SU-DHL-6 (cell line): ENCODE data around the gene ADGRD2.

Source experiments
- H2AFZ ChIP-seq: fragments of 200-600 bp; sonication (generic); 2 replicates; pipeline ENCODE4 v1.6.1; 2014; ENCODE audit warnings: low read depth, mild to moderate bottlenecking, moderate library complexity, mixed read lengths, antibody characterized with exemption, low read length; ENCODE audit not compliant: severe bottlenecking
- H3F3A ChIP-seq: fragments of 200-600 bp; shearing (Covaris generic); 2 replicates; pipeline ENCODE4 v1.6.0; 2016; ENCODE audit warnings: antibody characterized with exemption, mild to moderate bottlenecking; ENCODE audit not compliant: insufficient read depth
- H3K27ac ChIP-seq: fragments of 200-600 bp; sonication (generic); 2 replicates; pipeline ENCODE4 v1.5.1; 2016; ENCODE audit warnings: low read depth, mild to moderate bottlenecking, low read length, moderate library complexity, mixed read lengths
- H3K27me3 ChIP-seq: fragments of 200-600 bp; sonication (generic), shearing (Covaris generic); 2 replicates; pipeline ENCODE4 v1.6.0; 2014; ENCODE audit warnings: mild to moderate bottlenecking, low read length
- H3K36me3 ChIP-seq: fragments of 200-600 bp; sonication (generic); 2 replicates; pipeline ENCODE4 v1.6.1; 2014; ENCODE audit warnings: mild to moderate bottlenecking, low read length, mixed read lengths
- H3K4me2 ChIP-seq: fragments of 300-600, 200-600 bp; shearing (Covaris generic), sonication (generic); 2 replicates; pipeline ENCODE4 v1.6.0; 2014; ENCODE audit warnings: low read length, low read depth, mild to moderate bottlenecking; ENCODE audit not compliant: poor library complexity, severe bottlenecking
- H3K4me3 ChIP-seq: fragments of 200-600 bp; sonication (generic); 2 replicates; pipeline ENCODE4 v1.5.1; 2014; ENCODE audit warnings: antibody characterized with exemption, low read length, mild to moderate bottlenecking, mixed read lengths; ENCODE audit not compliant: insufficient read depth, poor library complexity, severe bottlenecking
- H3K79me2 ChIP-seq: fragments of 200-600 bp; sonication (generic); 2 replicates; pipeline ENCODE4 v1.6.1; 2014; ENCODE audit warnings: mild to moderate bottlenecking, low read length, moderate library complexity; ENCODE audit not compliant: insufficient read depth
- H3K9ac ChIP-seq: fragments of 200-600 bp; sonication (generic); 2 replicates; pipeline ENCODE4 v1.7.0; 2014; ENCODE audit warnings: mild to moderate bottlenecking, low read length
- H3K9me2 ChIP-seq: fragments of 200-600 bp; sonication (generic); replicated peaks from 2 replicates; pipeline ENCODE4 v1.6.1; 2014; ENCODE audit warnings: low read length; ENCODE audit not compliant: insufficient read depth
- H3K9me3 ChIP-seq: fragments of 200-600 bp; sonication (generic); 2 replicates; pipeline ENCODE4 v1.6.1; 2014; ENCODE audit warnings: low read length, mixed read lengths; ENCODE audit not compliant: insufficient read depth
- H4K20me1 ChIP-seq: fragments of 200-600 bp; sonication (generic); 2 replicates; pipeline ENCODE4 v1.6.1; 2014; ENCODE audit warnings: low read depth, mild to moderate bottlenecking, antibody characterized with exemption, low read length, moderate library complexity, mixed read lengths
- EZH2phosphoT487 ChIP-seq: fragments of 200-600 bp; sonication (generic), shearing (Covaris generic); conservative IDR thresholded peaks from 2 replicates; pipeline ENCODE4 v1.6.1; 2018; ENCODE audit warnings: mild to moderate bottlenecking, antibody characterized with exemption, low read length, moderate library complexity, mixed read lengths
- TF ChIP-seq, protein P1 (sequence below): fragments of 200-600 bp; sonication (generic); IDR thresholded peaks from one replicate; pipeline ENCODE4 v1.5.1; 2017; ENCODE audit warnings: antibody characterized with exemption, mild to moderate bottlenecking, low read length, moderate library complexity; ENCODE audit not compliant: insufficient read depth, poor library complexity, severe bottlenecking

The ADGRD2 gene

DNA sequence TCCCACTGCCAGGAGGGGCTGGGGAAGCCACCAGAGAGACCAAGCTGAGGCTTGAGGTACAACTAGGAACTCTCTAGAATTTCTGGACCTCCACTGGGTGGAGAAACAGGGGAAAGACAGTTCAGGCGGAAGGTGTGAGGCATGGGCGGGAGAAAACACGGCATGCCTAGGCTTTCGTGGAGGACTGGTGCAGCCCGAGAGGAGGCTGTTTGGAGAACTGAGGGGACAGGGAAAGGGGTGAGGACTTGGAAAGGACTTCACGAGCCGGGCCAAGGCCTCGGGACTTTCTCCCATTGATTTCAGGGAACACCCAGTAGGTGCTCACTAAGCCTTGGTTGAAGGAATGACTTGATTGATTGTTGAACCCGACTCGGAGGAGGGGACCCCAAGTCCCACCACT lies 9.5 kb upstream of the ADGRD2 start:
- H3K4me2 ChIP-seq, result no peak overlapping the region
- no peak for TF ChIP-seq EZH2phosphoT487
- TF ChIP-seq, protein P1, sequence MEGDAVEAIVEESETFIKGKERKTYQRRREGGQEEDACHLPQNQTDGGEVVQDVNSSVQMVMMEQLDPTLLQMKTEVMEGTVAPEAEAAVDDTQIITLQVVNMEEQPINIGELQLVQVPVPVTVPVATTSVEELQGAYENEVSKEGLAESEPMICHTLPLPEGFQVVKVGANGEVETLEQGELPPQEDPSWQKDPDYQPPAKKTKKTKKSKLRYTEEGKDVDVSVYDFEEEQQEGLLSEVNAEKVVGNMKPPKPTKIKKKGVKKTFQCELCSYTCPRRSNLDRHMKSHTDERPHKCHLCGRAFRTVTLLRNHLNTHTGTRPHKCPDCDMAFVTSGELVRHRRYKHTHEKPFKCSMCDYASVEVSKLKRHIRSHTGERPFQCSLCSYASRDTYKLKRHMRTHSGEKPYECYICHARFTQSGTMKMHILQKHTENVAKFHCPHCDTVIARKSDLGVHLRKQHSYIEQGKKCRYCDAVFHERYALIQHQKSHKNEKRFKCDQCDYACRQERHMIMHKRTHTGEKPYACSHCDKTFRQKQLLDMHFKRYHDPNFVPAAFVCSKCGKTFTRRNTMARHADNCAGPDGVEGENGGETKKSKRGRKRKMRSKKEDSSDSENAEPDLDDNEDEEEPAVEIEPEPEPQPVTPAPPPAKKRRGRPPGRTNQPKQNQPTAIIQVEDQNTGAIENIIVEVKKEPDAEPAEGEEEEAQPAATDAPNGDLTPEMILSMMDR, result no peak
- no peak overlapping the region for H3K4me3 ChIP-seq
- no peaks in the 10 kb centered on the region for H3K9me3 ChIP-seq
- no peaks in the 10 kb centered on the region for H3K9me2 ChIP-seq
- no peaks in the 10 kb centered on the region for H3K36me3 ChIP-seq
- no peaks in the 10 kb centered on the region for H3K27me3 ChIP-seq
- no peak overlapping the region for H3K27ac ChIP-seq
- H3F3A ChIP-seq, result no peaks in the 10 kb centered on the region
- no peaks in the 10 kb centered on the region for H3K79me2 ChIP-seq
- no peak overlapping the region for H2AFZ ChIP-seq
- no peaks in the 10 kb centered on the region for H4K20me1 ChIP-seq
- H3K9ac ChIP-seq, result no peak overlapping the region

DNA sequence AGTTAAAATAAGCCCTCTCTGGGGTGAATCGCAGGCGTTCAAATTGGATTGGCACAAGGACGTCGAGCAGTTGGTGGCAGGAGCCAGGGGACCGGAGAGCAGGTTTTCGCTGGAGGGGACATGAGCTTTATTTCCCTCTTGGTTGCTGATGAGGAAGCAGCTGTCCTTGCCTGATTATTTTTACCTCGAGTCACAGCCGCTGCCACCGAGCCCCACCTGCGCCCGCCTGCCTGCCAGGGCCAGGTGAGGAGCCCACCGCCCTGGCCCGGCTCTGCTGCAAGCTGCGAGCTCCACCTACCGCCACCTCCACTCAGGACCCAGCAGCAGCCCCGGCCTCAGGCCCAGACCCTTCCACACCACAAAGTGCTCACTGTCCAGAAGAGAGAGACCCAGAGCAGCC lies 9.0 kb upstream of the ADGRD2 start:
- Histone ChIP-seq H3K27me3 (no peaks in the 10 kb centered on the region), H3K36me3 (no peaks in the 10 kb centered on the region), H3K9me2 (no peaks in the 10 kb centered on the region), H4K20me1 (no peaks in the 10 kb centered on the region), H3K79me2 (no peaks in the 10 kb centered on the region), H2AFZ (no peak overlapping the region), H3K4me3 (no peak overlapping the region), H3K9ac (no peak overlapping the region), H3K4me2 (no peak overlapping the region), H3K9me3 (no peaks in the 10 kb centered on the region), H3F3A (no peaks in the 10 kb centered on the region), H3K27ac (no peak overlapping the region)
- TF ChIP-seq, protein P1, result no peak
- no peak for TF ChIP-seq EZH2phosphoT487

DNA sequence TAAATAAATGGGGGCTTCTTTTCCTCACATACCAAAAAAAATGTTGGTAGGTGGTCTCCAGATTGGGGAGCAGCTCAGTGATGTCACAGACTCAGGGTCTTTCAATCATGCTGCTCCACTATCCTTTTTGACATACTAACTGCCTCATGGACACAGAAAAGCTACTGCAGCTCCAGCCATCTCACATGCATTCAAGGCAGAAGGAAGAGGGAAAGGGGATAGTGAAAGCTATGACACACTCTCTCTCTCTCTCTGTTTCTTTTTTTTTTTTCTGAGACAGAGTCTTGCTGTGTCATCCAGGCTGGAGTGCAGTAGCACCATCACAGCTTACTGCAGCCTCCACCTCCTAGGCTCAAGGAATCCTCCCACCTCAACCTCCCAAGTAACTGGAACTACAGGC lies 7.9 kb upstream of the ADGRD2 start:
- H3K9me2 ChIP-seq, result no peaks in the 10 kb centered on the region
- no peak for TF ChIP-seq EZH2phosphoT487
- no peaks in the 10 kb centered on the region for H3K9me3 ChIP-seq
- no peak overlapping the region for H3K4me2 ChIP-seq
- H3K27me3 ChIP-seq, result no peaks in the 10 kb centered on the region
- no peak overlapping the region for H2AFZ ChIP-seq
- no peaks in the 10 kb centered on the region for H3F3A ChIP-seq
- no peak overlapping the region for H3K4me3 ChIP-seq
- H3K9ac ChIP-seq, result no peak overlapping the region
- H3K79me2 ChIP-seq, result no peaks in the 10 kb centered on the region
- H3K36me3 ChIP-seq, result no peaks in the 10 kb centered on the region
- no peaks in the 10 kb centered on the region for H4K20me1 ChIP-seq
- H3K27ac ChIP-seq, result no peak overlapping the region

DNA sequence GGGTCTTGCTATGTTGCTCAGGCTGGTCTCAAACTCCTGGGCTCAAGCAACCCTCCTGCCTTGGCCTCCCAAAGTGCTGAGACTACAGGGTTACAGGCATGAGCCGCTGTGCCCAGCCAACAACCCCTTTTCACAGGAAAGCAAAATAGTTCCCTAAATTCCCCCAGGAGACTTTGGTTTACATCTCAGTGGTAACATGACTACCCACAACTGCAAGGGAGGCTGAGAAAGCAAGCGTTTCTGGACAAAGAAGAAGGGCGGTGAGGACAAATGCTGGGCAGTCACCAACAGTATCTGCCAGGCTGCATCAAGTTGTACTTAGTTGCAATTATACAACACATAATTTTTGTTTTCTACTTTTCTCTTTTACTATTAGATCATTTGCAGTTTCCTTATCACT lies 7.4 kb upstream of the ADGRD2 start:
- Histone ChIP-seq H3K4me3 (no peak overlapping the region), H3K79me2 (no peaks in the 10 kb centered on the region), H2AFZ (no peak overlapping the region), H3K9ac (no peak overlapping the region), H3K27me3 (no peaks in the 10 kb centered on the region), H3K9me3 (no peaks in the 10 kb centered on the region), H3K36me3 (no peaks in the 10 kb centered on the region), H3K27ac (no peak overlapping the region), H3F3A (no peaks in the 10 kb centered on the region), H3K9me2 (no peaks in the 10 kb centered on the region), H3K4me2 (no peak overlapping the region), H4K20me1 (no peaks in the 10 kb centered on the region)
- TF ChIP-seq, protein P1, result no peak
- no peak for TF ChIP-seq EZH2phosphoT487
